Left colon (tissue), 2 donors: ENCODE results near the gene MUC12. TPM values are rescaled to one million over a fixed set of nuclear protein-coding genes. Genes with fewer than 3 reads are reported as not detected.
A peak's percentile ranks its signal among the peaks of the same experiment; 100 is the strongest.

Source experiments
- ATAC-seq: fragments of 200-7000 bp; cut with Tn5 transposase; one replicate; pipeline ENCODE4 v1.9.1; 2020; ENCODE audit warnings: mild to moderate bottlenecking, moderate library complexity
- DNase-seq, 2 donors: peaks; one replicate each; pipeline ENCODE4 v3.0.0-alpha.2; 2020
- intact Hi-C, 2 donors: fragments of 100-400 bp; cut with DNase I in 1 of 2; cut with micrococcal nuclease in 1 of 2; formaldehyde crosslinking; loops; one replicate each; pipeline versions ENCODE4 v1.11.2 to v1.14.0; 2022; cut with DNase I, micrococcal nuclease
- total RNA-seq, 2 donors: library from RNA; stranded (reverse); fragmentation: NEBNext Ultra II Directional; extraction: Animal tissue kit (Norgen Biotek cat#: 25700); gene quantifications; one replicate each; pipeline ENCODE4 v1.2.1, GENCODE V29; 2021
- donor health status: DM: no; HTN: no; CAD: no.
- donor health status: DM: yes; HTN: yes; CAD: no.

MUC12 gene
- total RNA-seq, 2 donors from 2014 or later: 428 to 2,027 TPM

DNA sequence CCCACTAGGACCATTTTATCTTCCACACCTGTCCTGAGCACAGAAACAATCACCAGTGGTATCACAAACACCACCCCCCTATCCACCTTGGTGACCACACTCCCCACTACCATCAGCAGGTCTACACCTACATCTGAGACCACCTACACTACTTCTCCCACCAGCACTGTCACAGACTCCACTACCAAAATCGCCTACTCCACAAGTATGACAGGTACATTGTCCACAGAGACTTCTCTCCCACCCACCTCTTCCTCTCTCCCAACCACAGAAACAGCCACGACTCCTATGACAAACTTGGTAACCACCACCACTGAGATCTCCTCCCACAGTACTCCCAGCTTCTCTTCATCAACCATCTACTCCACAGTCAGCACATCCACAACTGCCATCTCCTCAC lies 16.7 kb upstream of the MUC12 start:
- ATAC-seq (no peak), DNase-seq (no peak)
- intact Hi-C loops: no loop called here

DNA sequence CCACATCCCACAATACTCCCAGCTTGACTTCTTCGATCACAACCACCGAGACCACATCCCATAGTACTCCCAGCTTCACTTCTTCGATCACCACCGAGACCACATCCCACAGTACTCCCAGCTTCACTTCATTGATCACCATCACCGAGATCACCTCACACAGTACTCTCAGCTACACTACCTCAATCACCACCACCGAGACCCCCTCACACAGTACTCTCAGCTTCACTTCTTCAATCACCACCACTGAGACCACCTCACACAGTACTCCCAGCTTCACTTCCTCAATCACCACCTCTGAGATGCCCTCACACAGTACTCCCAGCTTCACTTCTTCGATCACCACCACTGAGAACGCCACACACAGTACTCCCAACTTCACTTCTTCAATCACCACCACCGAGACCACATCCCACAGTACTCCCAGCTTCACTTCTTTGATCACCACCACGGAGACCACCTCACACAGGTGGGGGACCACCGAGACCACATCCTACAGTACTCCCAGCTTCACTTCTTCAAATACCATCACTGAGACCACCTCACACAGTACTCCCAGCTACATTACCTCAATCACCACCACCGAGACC lies 11.4 kb upstream of the MUC12 start:
- ATAC-seq (no peak), DNase-seq (no peak)
- intact Hi-C loops: no loop called here

DNA sequence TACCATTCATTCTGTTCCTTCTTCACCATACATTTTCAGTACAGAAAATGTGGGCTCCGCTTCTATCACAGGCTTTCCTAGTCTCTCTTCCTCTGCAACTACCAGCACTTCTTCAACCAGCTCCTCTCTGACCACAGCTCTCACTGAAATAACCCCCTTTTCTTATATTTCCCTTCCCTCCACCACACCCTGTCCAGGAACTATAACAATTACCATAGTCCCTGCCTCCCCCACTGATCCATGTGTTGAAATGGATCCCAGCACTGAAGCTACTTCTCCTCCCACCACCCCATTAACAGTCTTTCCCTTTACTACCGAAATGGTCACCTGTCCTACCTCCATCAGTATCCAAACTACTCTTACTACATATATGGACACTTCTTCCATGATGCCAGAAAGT lies 9.5 kb upstream of the MUC12 start:
- DNase-seq (no peak), ATAC-seq (no peak)
- intact Hi-C loops: no loop called here

DNA sequence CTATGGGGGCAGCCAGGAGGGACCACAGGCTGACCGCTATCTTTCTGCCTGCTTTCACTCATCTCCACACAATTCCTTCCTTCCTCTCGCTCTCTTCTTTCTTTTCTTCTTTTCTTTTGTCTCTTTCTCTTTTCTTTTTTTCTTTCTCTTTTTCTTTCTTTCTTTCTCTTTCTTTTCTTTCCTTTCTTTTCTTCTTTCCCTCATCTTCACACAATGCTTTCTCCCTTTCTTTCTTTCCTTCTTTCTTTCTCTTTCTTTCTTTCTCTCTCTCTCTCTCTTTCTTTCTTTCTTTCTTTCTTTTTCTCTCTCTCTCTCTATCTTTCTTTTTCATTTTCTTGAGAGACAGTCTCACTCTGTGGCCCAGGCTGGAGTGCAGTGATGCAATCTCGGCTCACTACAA lies 6.8 kb upstream of the MUC12 start:
- ATAC-seq (no peak), DNase-seq (no peak)
- intact Hi-C loops: no loop called here

DNA sequence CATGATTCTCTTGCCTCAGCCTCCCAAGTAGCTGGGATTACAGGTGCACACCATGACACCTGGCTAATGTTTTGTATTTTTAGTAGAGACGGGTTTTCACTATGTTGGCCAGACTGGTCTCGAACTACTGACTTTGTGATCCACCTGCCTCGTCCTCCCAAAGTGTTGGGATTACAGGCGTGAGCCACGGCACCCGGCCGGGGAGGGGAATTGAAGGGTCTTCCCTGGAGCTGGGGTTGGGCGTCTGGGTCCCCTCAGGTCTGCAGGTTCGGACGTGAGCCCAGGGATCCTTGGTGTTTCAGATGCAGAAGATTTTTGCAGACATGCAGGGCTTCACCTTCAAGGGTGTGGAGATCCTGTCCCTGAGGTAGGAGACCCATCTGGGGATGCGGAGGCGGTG lies 6.0 kb upstream of the MUC12 start:
- ATAC-seq: no peak
- intact Hi-C loops: no loop called here

DNA sequence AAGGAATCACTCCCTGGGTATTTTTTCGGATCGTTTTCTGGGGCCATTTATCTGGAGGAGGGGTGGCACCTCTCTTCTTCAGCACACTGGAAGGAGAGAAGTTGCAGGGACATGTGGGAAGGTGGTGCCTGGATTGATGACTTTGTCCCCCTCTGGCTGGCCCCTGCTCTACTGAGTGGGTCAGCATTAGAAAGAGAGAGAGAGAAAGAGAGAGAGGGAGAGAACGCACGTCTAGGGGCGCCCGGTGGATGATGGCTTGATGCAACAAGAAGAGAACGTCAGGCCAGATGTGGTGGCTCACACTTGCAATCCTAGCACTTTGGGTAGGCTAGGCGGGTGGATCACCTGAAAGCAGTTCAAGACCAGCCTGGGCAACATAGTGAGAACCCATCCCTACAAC lies 5.5 kb upstream of the MUC12 start:
- ATAC-seq (no peak), DNase-seq (no peak)
- intact Hi-C loops: no loop called here

More for the DNA sequence above, 6.0 kb upstream of the MUC12 start:
- DNase-seq: no peak

DNA sequence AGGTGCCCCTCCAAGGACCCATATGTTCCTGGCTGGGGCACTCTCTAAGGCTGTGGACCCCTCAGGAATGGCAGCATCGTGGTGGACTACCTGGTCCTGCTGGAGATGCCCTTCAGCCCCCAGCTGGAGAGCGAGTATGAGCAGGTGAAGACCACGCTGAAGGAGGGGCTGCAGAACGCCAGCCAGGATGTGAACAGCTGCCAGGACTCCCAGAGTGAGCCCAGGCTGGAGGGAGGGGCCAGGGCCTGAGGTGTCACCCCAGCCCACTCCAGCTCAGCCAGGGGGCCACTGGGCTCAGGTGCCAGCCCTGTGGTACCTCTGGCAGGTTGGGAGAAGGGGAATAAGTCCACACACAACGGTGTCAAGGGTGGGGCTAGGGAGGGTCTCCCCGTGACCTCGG lies 4.7 kb upstream of the MUC12 start:
- ATAC-seq: no peak
- DNase-seq: no peak
- intact Hi-C loops: no loop called here

DNA sequence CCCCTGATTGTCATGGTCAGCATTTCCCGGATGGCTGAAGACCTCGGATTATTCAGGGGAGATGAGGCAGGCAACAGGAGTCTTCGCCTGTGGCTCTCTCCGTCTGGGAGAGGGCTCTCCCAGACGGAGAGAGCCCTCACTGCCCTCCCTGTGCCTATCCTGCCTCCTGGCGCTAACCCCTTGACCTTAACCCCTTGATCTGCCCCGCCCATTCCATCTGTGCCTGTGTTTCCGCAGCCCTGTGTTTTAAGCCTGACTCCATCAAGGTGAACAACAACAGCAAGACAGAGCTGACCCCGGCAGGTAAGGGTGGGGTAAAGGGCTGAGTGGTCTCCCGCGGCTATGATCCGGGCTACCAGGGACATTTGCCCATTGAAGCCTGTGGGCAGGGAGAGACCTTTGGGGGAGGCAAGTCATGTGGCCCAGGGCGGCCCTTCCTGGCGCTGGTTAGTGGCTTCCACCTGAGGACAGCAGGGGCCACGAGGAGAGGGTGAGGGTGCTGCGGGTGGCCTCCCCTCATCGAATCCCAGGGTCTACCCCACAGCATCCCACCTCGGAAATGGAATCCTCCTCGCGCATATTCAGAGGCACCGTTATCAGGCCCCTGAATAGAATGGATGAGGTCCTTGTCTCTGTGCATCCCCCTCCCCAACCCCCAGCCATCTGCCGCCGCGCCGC lies 4.2 kb upstream of the MUC12 start:
- intact Hi-C loops: no loop called here
- no peak for ATAC-seq
- no peak for DNase-seq

DNA sequence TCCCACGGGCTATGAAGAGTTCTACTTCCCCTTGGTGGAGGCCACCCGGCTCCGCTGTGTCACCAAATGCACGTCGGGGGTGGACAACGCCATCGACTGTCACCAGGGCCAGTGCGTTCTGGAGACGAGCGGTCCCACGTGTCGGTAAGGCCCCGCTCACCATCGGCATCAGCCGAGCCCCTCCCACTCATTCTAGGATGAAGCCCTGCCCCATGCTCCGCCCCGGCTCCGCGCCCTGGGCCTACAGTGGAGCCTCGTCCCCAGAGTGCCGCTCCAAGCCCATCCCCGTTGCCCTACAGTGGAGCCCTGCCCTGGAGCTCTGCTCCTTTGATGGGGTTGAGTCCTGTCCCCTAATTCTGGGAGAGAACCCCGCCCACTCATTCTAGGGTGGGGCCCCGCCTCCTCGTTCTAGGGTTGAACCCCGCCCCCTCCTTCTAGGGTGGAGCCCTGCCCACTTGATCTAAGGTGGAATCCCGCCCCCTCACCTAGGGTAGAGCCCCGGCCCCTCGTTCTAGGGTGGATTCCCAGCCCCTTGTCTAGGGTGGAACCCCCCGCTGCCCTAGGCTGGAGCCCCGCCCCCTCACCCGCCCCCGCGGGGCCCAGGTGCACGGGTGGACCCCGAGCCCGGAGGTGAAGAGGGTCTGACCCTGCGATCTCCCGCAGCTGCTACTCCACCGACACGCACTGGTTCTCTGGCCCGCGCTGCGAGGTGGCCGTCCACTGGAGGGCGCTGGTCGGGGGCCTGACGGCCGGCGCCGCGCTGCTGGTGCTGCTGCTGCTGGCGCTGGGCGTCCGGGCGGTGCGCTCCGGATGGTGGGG lies 3.4 kb upstream of the MUC12 start:
- peak; percentile 61 for ATAC-seq
- peak; percentile 88 to 93 for DNase-seq
- intact Hi-C loops: no loop called here

DNA sequence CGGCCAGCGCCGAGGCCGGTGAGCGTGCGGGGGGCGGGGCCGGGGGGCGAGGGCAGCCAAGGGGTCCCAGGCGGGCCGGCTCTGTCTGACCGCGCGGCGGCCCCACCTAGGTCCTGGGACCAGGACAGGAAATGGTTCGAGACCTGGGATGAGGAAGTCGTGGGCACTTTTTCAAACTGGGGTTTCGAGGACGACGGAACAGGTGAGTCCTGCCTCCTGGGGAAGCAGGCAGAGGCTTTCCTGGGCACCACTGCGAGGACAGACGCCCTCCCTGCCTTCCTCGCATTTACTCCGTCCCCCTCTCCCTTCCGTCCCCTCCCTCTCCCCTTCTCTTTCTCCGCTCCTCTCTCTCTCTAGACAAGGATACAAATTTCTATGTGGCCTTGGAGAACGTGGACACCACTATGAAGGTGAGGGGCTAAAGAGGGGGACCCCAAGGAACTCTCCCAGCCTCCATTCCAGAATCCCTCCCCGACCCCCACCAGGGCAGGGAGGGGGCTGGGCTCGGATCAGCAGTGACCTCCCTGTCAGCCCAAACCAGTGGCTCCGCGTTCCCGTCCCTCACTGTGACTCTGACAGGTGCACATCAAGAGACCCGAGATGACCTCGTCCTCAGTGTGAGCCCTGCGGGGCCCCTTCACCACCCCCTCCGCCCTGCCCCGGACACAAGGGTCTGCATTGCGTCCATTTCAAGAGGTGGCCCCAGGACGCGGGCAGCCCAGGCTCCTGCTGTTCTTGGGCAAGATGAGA lies 2.6 kb upstream of the MUC12 start:
- ATAC-seq (peak; percentile 27), DNase-seq (peak; percentile 62 to 63)
- intact Hi-C loops: no loop called here

DNA sequence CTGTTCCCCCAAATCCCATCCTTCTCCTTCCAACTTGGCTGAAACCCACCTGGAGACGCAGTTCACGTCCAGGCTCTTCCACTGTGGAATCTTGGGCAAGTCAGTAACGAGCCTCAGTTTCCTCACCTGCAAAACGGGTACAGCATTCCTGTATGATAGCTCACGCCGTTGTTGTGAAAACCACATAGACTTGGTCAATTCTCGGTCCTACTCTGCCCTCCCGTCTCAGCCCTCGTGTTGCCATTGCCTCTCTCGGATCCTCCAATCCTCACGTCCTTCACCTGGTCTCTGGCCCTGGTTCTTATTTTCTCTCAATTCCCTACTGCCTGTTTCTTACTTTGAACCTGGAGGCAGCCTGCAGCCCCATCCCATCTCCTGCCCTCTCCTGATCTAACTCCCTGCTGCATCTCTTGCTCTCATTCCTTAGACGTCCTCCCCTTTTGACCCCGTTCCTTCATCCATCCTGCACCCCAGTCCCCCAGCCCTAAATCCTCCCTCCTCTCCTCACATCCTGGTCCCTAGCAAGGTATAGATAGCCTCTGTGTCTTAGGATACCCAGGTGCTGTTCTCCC lies 2.0 kb upstream of the MUC12 start:
- intact Hi-C loops: no loop called here
- no peak for ATAC-seq
- peak in 1 of 2 donors; percentile 61 for DNase-seq

DNA sequence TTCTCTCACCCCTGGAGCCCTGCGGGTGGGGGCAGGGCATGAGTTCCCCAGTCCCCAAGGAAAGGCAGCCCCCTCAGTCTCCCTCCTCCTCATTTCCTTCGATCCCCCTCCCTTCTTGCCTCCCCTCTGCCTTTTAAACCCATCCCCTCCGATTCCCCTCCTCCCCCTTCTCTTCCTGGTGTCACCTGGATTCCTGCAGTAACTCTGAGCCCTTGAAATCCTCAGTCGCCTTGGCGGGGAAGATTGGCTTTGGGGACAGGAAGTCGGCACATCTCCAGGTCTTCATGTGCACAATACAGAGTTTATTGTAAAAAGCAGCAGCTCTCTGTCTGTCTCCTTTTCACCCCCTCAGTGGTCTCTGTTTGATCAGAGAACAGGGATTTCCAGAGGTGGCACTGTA lies 1.3 kb upstream of the MUC12 start:
- ATAC-seq (no peak), DNase-seq (peak in 1 of 2 donors; percentile 40)
- intact Hi-C loops: no loop called here

DNA sequence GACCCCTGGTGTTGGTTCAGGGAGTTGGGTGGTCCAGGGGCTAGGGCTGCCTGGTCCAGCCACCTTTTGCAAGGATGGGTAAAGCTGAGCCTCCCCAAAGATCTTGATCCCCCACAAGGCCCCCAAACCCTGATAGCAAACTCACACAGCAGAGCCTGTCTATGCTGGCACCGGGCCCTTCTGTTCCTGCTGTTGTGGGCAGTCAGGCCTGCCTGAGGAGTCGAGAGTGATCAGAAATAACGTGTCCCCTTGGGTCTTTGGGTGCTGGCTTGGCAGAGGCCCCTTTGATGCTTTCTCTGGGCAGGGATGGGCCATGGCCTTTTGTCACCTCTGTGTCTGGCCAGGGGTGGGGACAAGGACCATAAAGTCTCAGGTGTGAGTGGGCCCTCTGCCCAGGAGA lies 715 bp upstream of the MUC12 start:
- intact Hi-C loops: no loop called here
- DNase-seq (peak in 1 of 2 donors; percentile 51), ATAC-seq (peak; percentile 25)

DNA sequence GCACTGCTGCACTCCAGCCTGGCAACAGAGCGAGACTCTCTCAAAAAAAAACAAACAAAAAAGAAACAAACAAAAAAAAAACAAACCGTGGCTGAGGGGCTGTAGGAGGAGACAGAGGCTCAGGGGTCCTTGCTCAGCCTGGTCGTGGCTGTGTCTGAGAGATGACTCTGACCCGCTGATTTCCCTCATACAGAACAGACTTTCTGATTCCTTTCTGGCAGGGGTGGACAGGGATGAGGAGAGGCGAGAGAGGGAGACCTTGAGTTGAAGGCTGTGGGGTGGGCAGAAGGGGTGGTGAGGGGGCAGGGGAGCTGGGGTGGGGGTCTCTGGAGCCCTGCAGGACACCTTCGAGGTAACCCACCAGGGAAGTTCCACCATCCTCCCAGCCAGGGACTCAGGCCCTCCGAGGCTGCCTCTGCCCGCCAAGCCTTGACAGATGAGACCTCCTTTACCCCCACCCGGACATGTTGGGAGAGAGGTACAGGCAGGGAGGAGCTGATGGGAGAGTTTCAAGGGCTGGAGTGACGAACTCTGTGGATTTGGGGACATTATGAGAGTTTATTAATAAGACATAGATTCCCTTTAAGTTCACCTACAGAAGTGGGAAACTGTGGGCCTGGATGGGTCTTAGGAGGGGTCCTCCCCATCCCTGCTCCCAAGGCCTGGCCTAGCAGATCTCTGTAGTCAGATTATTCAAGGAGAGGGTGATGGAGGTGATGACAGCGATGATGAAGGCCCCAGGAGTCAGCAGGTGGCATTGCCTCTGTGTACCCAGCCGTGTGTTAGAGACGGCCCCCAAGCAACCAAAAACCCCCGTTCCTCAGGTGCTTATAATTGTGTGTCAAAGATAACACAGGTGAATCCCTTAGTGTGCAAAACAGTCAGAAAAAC lies 2.0 kb downstream of the MUC12 start:
- ATAC-seq (no peak), DNase-seq (no peak)
- intact Hi-C loops: no loop called here

DNA sequence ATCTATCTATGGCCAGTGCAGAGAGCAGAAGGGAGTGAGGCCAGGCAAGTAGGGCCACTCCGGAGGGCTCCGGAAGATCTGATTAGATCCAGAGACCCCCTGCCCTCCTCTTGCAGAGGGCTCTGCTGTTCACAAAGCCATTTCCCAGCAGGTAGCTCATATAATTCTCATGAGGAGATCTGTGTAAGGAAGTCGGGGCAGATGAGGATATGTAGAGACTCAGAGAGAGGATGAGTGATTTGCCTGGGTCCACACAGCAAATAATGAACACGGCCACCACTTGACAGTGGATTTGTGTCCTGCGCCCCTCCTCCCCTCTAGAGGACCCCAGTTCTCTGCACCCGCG lies 2.6 kb downstream of the MUC12 start:
- ATAC-seq (no peak), DNase-seq (no peak)
- intact Hi-C loops: no loop called here

DNA sequence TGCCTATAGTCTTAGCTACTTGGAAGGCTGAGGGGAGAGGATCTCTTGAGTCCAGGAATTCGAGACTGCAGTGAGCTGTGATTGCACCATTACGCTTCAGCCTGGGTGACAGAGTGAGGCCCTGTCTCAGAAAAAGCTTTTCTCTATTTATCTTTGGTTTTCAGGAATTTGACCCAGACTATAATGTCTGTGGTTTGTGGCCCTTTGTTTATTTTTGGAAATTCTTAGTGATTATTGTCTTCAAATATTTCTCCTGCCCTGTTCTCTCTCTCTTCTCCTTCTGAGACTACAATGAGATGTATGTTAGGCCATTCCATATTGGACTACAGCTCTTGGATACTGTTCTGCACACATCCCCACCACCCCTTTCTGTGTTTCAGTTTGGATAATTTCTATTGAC lies 4.7 kb downstream of the MUC12 start:
- ATAC-seq (no peak), DNase-seq (no peak)

DNA sequence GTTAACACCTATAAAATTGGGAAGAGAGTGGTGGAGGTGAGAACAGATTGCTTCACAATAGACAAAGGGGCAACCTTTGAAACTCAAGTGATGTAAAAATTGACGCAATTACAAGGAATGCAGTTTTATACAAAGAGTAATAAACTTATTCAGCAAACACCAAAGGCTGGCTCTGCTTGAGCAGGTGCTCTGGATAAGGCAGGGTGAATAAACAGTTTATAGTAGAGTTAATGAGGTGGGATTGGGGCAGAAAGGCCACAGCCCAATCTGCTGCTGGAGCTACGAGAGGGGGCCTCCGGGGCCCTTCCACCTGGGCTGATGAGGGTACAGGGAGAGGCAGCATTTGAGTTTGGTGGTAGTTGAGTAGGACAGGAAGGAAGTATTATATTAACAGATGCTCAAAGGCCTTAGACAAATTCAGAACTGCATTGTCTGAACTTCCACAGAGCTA lies 6.0 kb downstream of the MUC12 start:
- intact Hi-C loops: no loop called here
- ATAC-seq: peak; percentile 81
- peak; percentile 65 to 78 for DNase-seq

More for the DNA sequence above, 4.7 kb downstream of the MUC12 start:
- intact Hi-C loops: no loop called here

DNA sequence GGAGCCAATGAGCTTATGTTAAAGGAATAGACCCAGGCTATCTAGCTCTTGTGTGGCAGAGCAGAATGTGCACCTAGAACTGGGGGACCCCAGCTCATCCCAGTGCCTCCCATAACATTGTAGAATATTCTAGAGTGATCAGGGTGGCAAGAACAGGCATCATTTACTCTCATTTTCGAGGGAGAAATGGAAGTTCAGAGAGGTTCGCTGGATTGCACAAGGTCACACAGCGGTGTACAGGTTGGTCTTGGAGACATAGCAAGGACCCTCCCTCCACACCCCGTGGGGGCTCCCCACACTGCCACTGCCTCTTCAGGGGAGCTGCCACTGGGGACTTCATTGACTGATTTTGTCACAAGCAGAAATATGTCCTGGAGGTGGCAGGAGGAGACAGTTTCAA lies 8.9 kb downstream of the MUC12 start:
- intact Hi-C loops: no loop called here
- DNase-seq (no peak), ATAC-seq (no peak)
